ENCODE data around the gene IFNGR2. TPM values are rescaled to one million over a fixed set of nuclear protein-coding genes. Genes with fewer than 3 reads are reported as not detected.

Gene IFNGR2
- polyA plus RNA-seq, 1 donor (not counting 4 experiments of a cell fraction or from before 2014, with no cell fraction given), result 94.3 TPM

DNA sequence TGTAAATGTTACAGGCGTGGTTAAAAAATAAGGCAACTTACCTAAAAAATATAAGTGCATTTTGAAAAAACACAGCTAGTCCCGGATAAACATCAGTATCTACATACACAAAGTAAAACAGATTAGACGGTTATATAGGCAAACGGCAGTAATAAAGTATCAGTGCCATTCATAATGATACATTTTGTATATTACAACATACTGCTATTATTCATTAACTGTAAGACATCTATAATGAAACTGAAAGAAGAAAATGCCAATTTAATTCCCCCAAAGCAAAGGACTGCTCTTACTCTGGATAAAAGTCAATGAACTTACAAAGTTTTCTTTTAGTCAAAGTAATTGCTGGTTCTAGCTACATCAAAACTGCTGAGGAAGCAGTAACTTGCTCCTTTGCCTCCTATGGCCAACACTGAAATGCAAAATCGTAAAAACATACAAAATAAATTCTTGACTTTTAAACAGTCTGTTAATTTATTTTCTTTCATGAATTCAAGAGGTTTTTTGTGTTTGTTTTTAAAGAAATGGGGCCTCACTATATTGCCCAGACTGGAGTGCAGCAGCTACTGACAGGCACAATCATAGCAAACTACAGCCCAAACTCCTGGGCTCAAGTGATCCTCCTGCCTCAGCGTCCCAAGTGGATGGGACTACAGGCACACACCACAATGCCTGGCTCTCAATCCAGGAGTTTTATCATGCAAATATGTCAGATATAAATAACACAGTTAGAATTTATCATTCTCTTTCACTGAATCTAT lies 52.7 kb downstream of the IFNGR2 start:
- H3K9me1 ChIP-seq (ENCODE audit: control insufficient read depth, extremely low read depth, insufficient read depth, low read length), result no peaks in the 10 kb centered on the region
- H3K9me3 ChIP-seq (ENCODE audit: control insufficient read depth, low read depth, low read length), result no peaks in the 10 kb centered on the region
- H3K4me1 ChIP-seq (ENCODE audit: control insufficient read depth, extremely low read depth, insufficient read depth, low read length), result peaks cover 10% of the 10 kb centered on the region
- H3K27me3 ChIP-seq (ENCODE audit: control insufficient read depth, extremely low read depth, insufficient read depth, low read length), result no peaks in the 10 kb centered on the region
- H3K36me3 ChIP-seq (ENCODE audit: control insufficient read depth in 2 of 2, extremely low read depth in 1 of 2, insufficient read depth in 2 of 2, low read length in 2 of 2), result peaks cover 0 to 6% of the 10 kb centered on the region in 2 experiments
- H3K4me3 ChIP-seq (ENCODE audit: control insufficient read depth in 2 of 3, extremely low read depth in 1 of 3, insufficient read depth in 2 of 3, low read depth in 1 of 3, low read length in 3 of 3), result no peak overlapping the region
- DNase-seq (ENCODE audit: low read depth, low spot score), result no peak
- dilution Hi-C loops (cut with MboI; ENCODE audit: extremely low pct_ligation_motif_present, low sequenced_read_pairs), result no loop called here
- no peak overlapping the region for H3K4me2 ChIP-seq (ENCODE audit: control insufficient read depth, extremely low read depth, insufficient read depth, low read depth, low read length)
- TF ChIP-seq, protein P1, sequence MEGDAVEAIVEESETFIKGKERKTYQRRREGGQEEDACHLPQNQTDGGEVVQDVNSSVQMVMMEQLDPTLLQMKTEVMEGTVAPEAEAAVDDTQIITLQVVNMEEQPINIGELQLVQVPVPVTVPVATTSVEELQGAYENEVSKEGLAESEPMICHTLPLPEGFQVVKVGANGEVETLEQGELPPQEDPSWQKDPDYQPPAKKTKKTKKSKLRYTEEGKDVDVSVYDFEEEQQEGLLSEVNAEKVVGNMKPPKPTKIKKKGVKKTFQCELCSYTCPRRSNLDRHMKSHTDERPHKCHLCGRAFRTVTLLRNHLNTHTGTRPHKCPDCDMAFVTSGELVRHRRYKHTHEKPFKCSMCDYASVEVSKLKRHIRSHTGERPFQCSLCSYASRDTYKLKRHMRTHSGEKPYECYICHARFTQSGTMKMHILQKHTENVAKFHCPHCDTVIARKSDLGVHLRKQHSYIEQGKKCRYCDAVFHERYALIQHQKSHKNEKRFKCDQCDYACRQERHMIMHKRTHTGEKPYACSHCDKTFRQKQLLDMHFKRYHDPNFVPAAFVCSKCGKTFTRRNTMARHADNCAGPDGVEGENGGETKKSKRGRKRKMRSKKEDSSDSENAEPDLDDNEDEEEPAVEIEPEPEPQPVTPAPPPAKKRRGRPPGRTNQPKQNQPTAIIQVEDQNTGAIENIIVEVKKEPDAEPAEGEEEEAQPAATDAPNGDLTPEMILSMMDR (optimal IDR thresholded peaks at IDR 0.05 in 1 of 3, IDR thresholded peaks at IDR 0.05 in 1 of 3, conservative IDR thresholded peaks at IDR 0.05 in 1 of 3; ENCODE audit: extremely low read depth in 1 of 3, insufficient read depth in 2 of 3, low read length in 3 of 3), result no peak
- TF ChIP-seq EZH2 (IDR thresholded peaks at IDR 0.05; ENCODE audit: low read length), result no peak
- no peaks in the 10 kb centered on the region for H4K20me1 ChIP-seq (ENCODE audit: control insufficient read depth, extremely low read depth, insufficient read depth, low read length)
- H3K9ac ChIP-seq (ENCODE audit: control insufficient read depth, extremely low read depth, insufficient read depth, low read length), result no peak overlapping the region
- FAIRE-seq, result no peak
- H2AFZ ChIP-seq (ENCODE audit: control insufficient read depth, low read length), result no peak overlapping the region
- H3K79me2 ChIP-seq (ENCODE audit: control insufficient read depth, insufficient read depth, low read length), result no peaks in the 10 kb centered on the region
- H3K27ac ChIP-seq (ENCODE audit: control insufficient read depth, insufficient read depth, low read length), result no peak overlapping the region

DNA sequence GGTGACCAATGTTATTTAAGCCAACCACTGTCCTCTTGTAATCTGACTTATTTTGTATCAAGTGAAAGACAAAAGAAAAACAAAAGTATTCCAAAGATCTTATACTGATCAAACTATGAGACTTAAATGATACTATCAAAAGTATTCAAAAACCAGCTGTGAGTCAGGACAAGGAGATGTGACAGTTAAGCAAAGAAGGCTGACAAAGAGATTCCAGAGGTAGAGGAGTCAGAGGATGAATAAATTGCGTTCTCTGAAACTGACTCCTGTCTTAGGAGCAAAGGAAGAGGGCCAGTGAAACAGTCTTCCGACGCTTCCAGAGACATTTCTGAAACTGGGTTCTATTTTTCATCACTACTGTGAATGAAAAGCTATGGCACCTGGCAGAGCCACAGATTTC lies 55.6 kb downstream of the IFNGR2 start:
- no peak overlapping the region for H3K9ac ChIP-seq (ENCODE audit: control insufficient read depth, extremely low read depth, insufficient read depth, low read length)
- no peaks in the 10 kb centered on the region for H3K9me1 ChIP-seq (ENCODE audit: control insufficient read depth, extremely low read depth, insufficient read depth, low read length)
- FAIRE-seq (no peak), DNase-seq (ENCODE audit: low read depth, low spot score) (no peak)
- no peak overlapping the region for H2AFZ ChIP-seq (ENCODE audit: control insufficient read depth, low read length)
- H4K20me1 ChIP-seq (ENCODE audit: control insufficient read depth, extremely low read depth, insufficient read depth, low read length), result no peaks in the 10 kb centered on the region
- H3K36me3 ChIP-seq (ENCODE audit: control insufficient read depth in 2 of 2, extremely low read depth in 1 of 2, insufficient read depth in 2 of 2, low read length in 2 of 2), result peaks cover 0 to 6% of the 10 kb centered on the region in 2 experiments
- no peaks in the 10 kb centered on the region for H3K79me2 ChIP-seq (ENCODE audit: control insufficient read depth, insufficient read depth, low read length)
- no peaks in the 10 kb centered on the region for H3K27me3 ChIP-seq (ENCODE audit: control insufficient read depth, extremely low read depth, insufficient read depth, low read length)
- H3K4me2 ChIP-seq (ENCODE audit: control insufficient read depth, extremely low read depth, insufficient read depth, low read depth, low read length), result no peak overlapping the region
- no peaks in the 10 kb centered on the region for H3K9me3 ChIP-seq (ENCODE audit: control insufficient read depth, low read depth, low read length)
- H3K4me3 ChIP-seq (ENCODE audit: control insufficient read depth in 2 of 3, extremely low read depth in 1 of 3, insufficient read depth in 2 of 3, low read depth in 1 of 3, low read length in 3 of 3), result no peak overlapping the region
- H3K4me1 ChIP-seq (ENCODE audit: control insufficient read depth, extremely low read depth, insufficient read depth, low read length), result no peaks in the 10 kb centered on the region
- no peak for TF ChIP-seq EZH2 (IDR thresholded peaks at IDR 0.05; ENCODE audit: low read length)
- TF ChIP-seq, protein P1 (optimal IDR thresholded peaks at IDR 0.05 in 1 of 3, IDR thresholded peaks at IDR 0.05 in 1 of 3, conservative IDR thresholded peaks at IDR 0.05 in 1 of 3; ENCODE audit: extremely low read depth in 1 of 3, insufficient read depth in 2 of 3, low read length in 3 of 3), result no peak
- no peak overlapping the region for H3K27ac ChIP-seq (ENCODE audit: control insufficient read depth, insufficient read depth, low read length)
- dilution Hi-C loops (cut with MboI; ENCODE audit: extremely low pct_ligation_motif_present, low sequenced_read_pairs), result no loop called here
